Lower lobe of right lung (tissue), 2 donors: ENCODE results near the gene KRTAP4-11. TPM values are rescaled to one million over a fixed set of nuclear protein-coding genes. Genes with fewer than 3 reads are reported as not detected.

Source experiments
- ATAC-seq, 2 donors: fragments of 200-7000 bp; cut with Tn5 transposase; one replicate each; pipeline ENCODE4 v1.9.1; 2020 to 2022; ENCODE audit warnings: mild to moderate bottlenecking in 2 of 2, moderate library complexity in 2 of 2
- DNase-seq: peaks from one replicate; pipeline ENCODE4 v3.0.0-alpha.2; 2020
- H3K27ac ChIP-seq: fragments of 200-600 bp; one replicate; pipeline ENCODE4 v1.8.0; 2022
- H3K27me3 ChIP-seq: fragments of 200-600 bp; one replicate; pipeline ENCODE4 v1.8.0; 2022; ENCODE audit warnings: low read depth
- H3K36me3 ChIP-seq: fragments of 200-600 bp; one replicate; pipeline ENCODE4 v1.8.0; 2022; ENCODE audit warnings: mild to moderate bottlenecking
- H3K4me1 ChIP-seq: fragments of 200-600 bp; one replicate; pipeline ENCODE4 v1.8.0; 2022
- H3K4me3 ChIP-seq: fragments of 200-600 bp; one replicate; pipeline ENCODE4 v1.8.0; 2022; ENCODE audit warnings: mild to moderate bottlenecking
- H3K9me3 ChIP-seq: fragments of 200-600 bp; one replicate; pipeline ENCODE4 v1.8.0; 2022
- intact Hi-C: fragments of 100-400 bp; cut with DNase I; formaldehyde crosslinking; loops from one replicate; pipeline ENCODE4 v1.11.0; 2022
- total RNA-seq: library from RNA; stranded (reverse); fragmentation: NEBNext Ultra II Directional; extraction: Animal tissue kit (Norgen Biotek cat#: 25700); gene quantifications from one replicate; pipeline ENCODE4 v1.2.1, GENCODE V29; 2021
- TF ChIP-seq, protein P1 (sequence below): fragments of 200-600 bp; IDR thresholded peaks from one replicate; pipeline ENCODE4 v1.8.0; 2022; ENCODE audit warnings: antibody characterized with exemption, mild to moderate bottlenecking
- donor health status: DM: no; HTN: yes; CAD: no; lungs with severe emphysema.

KRTAP4-11 gene
- total RNA-seq, 1 donor from 2014 or later, result not detected

DNA sequence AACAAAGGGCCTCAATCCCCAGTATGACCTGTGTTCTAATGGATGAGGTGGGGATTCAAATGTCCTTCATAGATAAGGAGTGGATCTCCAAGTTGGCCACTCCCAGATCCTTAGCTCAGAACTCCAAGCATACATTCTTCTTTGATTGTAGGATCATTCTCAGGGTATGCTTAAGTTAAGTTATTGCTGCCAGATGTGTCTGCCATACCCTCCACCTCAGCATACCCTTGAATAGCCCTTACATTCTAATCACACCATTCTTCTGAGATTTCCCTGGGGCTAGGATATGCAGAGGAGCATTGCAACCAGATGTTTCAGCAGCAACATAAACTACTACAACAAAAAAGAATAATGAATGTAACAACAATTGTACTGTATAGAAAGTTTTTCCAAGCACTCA, 50.9 kb downstream of the KRTAP4-11 start:
- Histone ChIP-seq H3K27ac (no peak overlapping the region), H3K4me1 (no peaks in the 10 kb centered on the region), H3K4me3 (no peak overlapping the region), H3K27me3 (peaks cover under 1% of the 10 kb centered on the region), H3K36me3 (no peaks in the 10 kb centered on the region), H3K9me3 (no peaks in the 10 kb centered on the region)
- intact Hi-C loops, result no loop called here
- no peak for ATAC-seq
- TF ChIP-seq, protein P1, sequence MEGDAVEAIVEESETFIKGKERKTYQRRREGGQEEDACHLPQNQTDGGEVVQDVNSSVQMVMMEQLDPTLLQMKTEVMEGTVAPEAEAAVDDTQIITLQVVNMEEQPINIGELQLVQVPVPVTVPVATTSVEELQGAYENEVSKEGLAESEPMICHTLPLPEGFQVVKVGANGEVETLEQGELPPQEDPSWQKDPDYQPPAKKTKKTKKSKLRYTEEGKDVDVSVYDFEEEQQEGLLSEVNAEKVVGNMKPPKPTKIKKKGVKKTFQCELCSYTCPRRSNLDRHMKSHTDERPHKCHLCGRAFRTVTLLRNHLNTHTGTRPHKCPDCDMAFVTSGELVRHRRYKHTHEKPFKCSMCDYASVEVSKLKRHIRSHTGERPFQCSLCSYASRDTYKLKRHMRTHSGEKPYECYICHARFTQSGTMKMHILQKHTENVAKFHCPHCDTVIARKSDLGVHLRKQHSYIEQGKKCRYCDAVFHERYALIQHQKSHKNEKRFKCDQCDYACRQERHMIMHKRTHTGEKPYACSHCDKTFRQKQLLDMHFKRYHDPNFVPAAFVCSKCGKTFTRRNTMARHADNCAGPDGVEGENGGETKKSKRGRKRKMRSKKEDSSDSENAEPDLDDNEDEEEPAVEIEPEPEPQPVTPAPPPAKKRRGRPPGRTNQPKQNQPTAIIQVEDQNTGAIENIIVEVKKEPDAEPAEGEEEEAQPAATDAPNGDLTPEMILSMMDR, result no peak
- DNase-seq, result no peak

Other genes starting within 250 kb of the KRTAP4-11 start
- not detected for gene KRT20, start 233.1 kb downstream of the KRTAP4-11 start, total RNA-seq
- 1.9 TPM for gene KRT23, start 180.7 kb downstream of the KRTAP4-11 start, total RNA-seq
- gene KRT39, start 151.4 kb downstream of the KRTAP4-11 start, total RNA-seq, result 0.59 TPM
- 0.27 TPM for gene KRT40, start 134.0 kb downstream of the KRTAP4-11 start, total RNA-seq
- gene KRTAP3-3, start 124.2 kb downstream of the KRTAP4-11 start, total RNA-seq, result not detected
- not detected for gene KRTAP3-2, start 118.5 kb downstream of the KRTAP4-11 start, total RNA-seq
- not detected for gene KRTAP3-1, start 109.2 kb downstream of the KRTAP4-11 start, total RNA-seq
- gene KRTAP1-5, start 91.2 kb downstream of the KRTAP4-11 start, total RNA-seq, result not detected
- gene KRTAP1-4, start 88.2 kb downstream of the KRTAP4-11 start, total RNA-seq, result not detected
- not detected for gene KRTAP1-3, start 83.5 kb downstream of the KRTAP4-11 start, total RNA-seq
- gene KRTAP1-1, start 76.9 kb downstream of the KRTAP4-11 start, total RNA-seq, result not detected
- gene KRTAP2-1, start 71.1 kb downstream of the KRTAP4-11 start, total RNA-seq, result not detected
- not detected for gene KRTAP2-2, start 63.1 kb downstream of the KRTAP4-11 start, total RNA-seq
- not detected for gene KRTAP2-3, start 58.3 kb downstream of the KRTAP4-11 start, total RNA-seq
- not detected for gene KRTAP2-4, start 52.5 kb downstream of the KRTAP4-11 start, total RNA-seq
- gene KRTAP4-7, start 34.2 kb downstream of the KRTAP4-11 start, total RNA-seq, result not detected
- gene KRTAP4-8, start 20.2 kb downstream of the KRTAP4-11 start, total RNA-seq, result not detected
- gene KRTAP4-16, start 16.2 kb downstream of the KRTAP4-11 start, total RNA-seq, result not detected
- not detected for gene KRTAP4-9, start 13.0 kb downstream of the KRTAP4-11 start, total RNA-seq
- gene KRTAP4-12, start 5.8 kb upstream of the KRTAP4-11 start, total RNA-seq, result not detected
- gene KRTAP4-6, start 22.2 kb upstream of the KRTAP4-11 start, total RNA-seq, result not detected
- not detected for gene KRTAP4-5, start 31.5 kb upstream of the KRTAP4-11 start, total RNA-seq
- gene KRTAP4-4, start 42.4 kb upstream of the KRTAP4-11 start, total RNA-seq, result not detected
- gene KRTAP4-3, start 49.8 kb upstream of the KRTAP4-11 start, total RNA-seq, result not detected
- gene KRTAP4-2, start 59.8 kb upstream of the KRTAP4-11 start, total RNA-seq, result not detected
- gene KRTAP4-1, start 66.5 kb upstream of the KRTAP4-11 start, total RNA-seq, result not detected
- not detected for gene KRTAP9-1, start 71.5 kb upstream of the KRTAP4-11 start, total RNA-seq
- gene KRTAP9-2, start 108.3 kb upstream of the KRTAP4-11 start, total RNA-seq, result not detected
- not detected for gene KRTAP9-3, start 114.1 kb upstream of the KRTAP4-11 start, total RNA-seq
- gene KRTAP9-8, start 119.6 kb upstream of the KRTAP4-11 start, total RNA-seq, result not detected
- gene KRTAP9-4, start 131.3 kb upstream of the KRTAP4-11 start, total RNA-seq, result not detected
- not detected for gene KRTAP9-9, start 137.0 kb upstream of the KRTAP4-11 start, total RNA-seq
- gene KRTAP9-6, start 147.0 kb upstream of the KRTAP4-11 start, total RNA-seq, result not detected
- not detected for gene KRTAP9-7, start 157.3 kb upstream of the KRTAP4-11 start, total RNA-seq
- not detected for gene KRTAP29-1, start 184.5 kb upstream of the KRTAP4-11 start, total RNA-seq
- gene KRTAP16-1, start 190.9 kb upstream of the KRTAP4-11 start, total RNA-seq, result not detected
- gene KRTAP17-1, start 197.3 kb upstream of the KRTAP4-11 start, total RNA-seq, result not detected
- gene KRT33A, start 232.5 kb upstream of the KRTAP4-11 start, total RNA-seq, result not detected